Aorta (tissue), 5 donors: ENCODE measurements around the gene FOXF2. TPM values are rescaled to one million over a fixed set of nuclear protein-coding genes. Genes with fewer than 3 reads are reported as not detected.

Experiments
- ATAC-seq: fragments of 200-7000 bp; cut with Tn5 transposase; one replicate; pipeline ENCODE4 v1.9.1; 2022; ENCODE audit warnings: moderate library complexity; ENCODE audit not compliant: low FRiP score
- DNase-seq, 2 donors: peaks; one replicate each; pipeline ENCODE4 v3.0.0-alpha.2; 2020
- H3K27ac ChIP-seq, 2 donors: one replicate each; pipeline ENCODE4 v1.5.1; 2013; ENCODE audit warnings: low read length in 2 of 2, mild to moderate bottlenecking in 2 of 2, moderate library complexity in 2 of 2, control low read depth in 1 of 2, inconsistent platforms in 1 of 2, low read depth in 1 of 2
- H3K27me3 ChIP-seq, 2 donors: one replicate each; pipeline ENCODE4 v1.6.1; 2013; ENCODE audit warnings: control low read depth in 1 of 2, low read length in 1 of 2, mild to moderate bottlenecking in 1 of 2, moderate library complexity in 1 of 2; ENCODE audit not compliant: insufficient read depth in 2 of 2, control insufficient read depth in 1 of 2
- H3K36me3 ChIP-seq, 2 donors: one replicate each; pipeline ENCODE4 v1.6.1; 2013; ENCODE audit warnings: control low read depth in 1 of 2, low read length in 1 of 2, mild to moderate bottlenecking in 1 of 2; ENCODE audit not compliant: insufficient read depth in 2 of 2, control insufficient read depth in 1 of 2
- H3K4me1 ChIP-seq, 2 donors: one replicate each; pipeline ENCODE4 v1.6.1; 2013; ENCODE audit warnings: low read length in 2 of 2, control low read depth in 1 of 2, mild to moderate bottlenecking in 1 of 2, moderate library complexity in 1 of 2; ENCODE audit not compliant: insufficient read depth in 2 of 2, control insufficient read depth in 1 of 2
- H3K4me3 ChIP-seq, 2 donors: one replicate each; pipeline ENCODE4 v1.5.1; 2013; ENCODE audit warnings: low read length in 2 of 2, control low read depth in 1 of 2, mild to moderate bottlenecking in 1 of 2
- H3K9me3 ChIP-seq: one replicate; pipeline ENCODE4 v1.6.1; 2013; ENCODE audit warnings: mild to moderate bottlenecking, low read length; ENCODE audit not compliant: control insufficient read depth
- WGBS, 2 donors: extraction: QIAGEN DNeasy Blood & Tissue Kit; methylation state at CpG; one replicate each; pipeline ENCODE4 v1.1.7; 2013; 5-methylcytosine and 5-hydroxymethylcytosine counted together
- intact Hi-C, 2 donors: fragments of 100-400 bp; cut with DNase I; formaldehyde crosslinking; loops; one replicate each; pipeline versions ENCODE4 v1.14.2 to v1.15.0; 2022
- polyA plus RNA-seq, 2 donors: library from polyadenylated mRNA; stranded (reverse); fragments of 200-250 nt; gene quantifications; one replicate each; pipeline ENCODE4 v1.2.3, GENCODE V29; 2013
- total RNA-seq, 2 donors: library from RNA; stranded (reverse); fragmentation: NEBNext Ultra II Directional; extraction: Animal tissue kit (Norgen Biotek cat#: 25700); gene quantifications; one replicate each; pipeline ENCODE4 v1.2.1, GENCODE V29; 2021
- donor health status: healthy with polysubstance abuse.
- donor health status: Bipolar disorder and iron deficiency.
- donor health status: DM: no; HTN: no; CAD: no.
- donor health status: DM: no; HTN: no; CAD: no.
- donor health status: DM: yes; HTN: yes; CAD: no.

FOXF2 gene
- total and polyA plus RNA-seq, 4 donors = 0.52 to 0.69 TPM; not detected in 2

DNA sequence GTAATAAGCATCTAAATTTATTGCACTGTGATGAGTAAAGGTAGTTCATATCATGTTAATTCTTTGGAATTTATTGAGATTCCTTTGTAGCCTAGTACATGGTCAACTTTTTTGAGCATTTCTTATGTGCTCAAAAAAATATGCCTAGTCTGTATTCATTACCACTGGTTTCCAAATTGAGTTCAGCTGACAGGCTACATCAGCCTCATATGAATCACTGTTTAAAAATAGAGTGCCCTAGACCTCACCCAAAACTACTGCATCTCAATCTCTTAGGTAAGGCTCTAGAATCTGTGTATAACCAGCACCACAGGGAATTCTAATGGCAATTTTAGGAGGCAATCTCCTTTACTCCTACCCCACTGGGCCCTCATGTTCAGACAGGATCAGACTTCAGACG lies 16.7 kb upstream of the FOXF2 start:
- H3K36me3 ChIP-seq = no peaks in the 10 kb centered on the region
- peaks cover 0 to 7% of the 10 kb centered on the region in 2 donors for H3K27me3 ChIP-seq
- H3K9me3 ChIP-seq = peaks cover 7% of the 10 kb centered on the region
- intact Hi-C loops = no loop called here
- 83 to 88% methylated on average over 1 of the region's 1 CpG for WGBS, 2 donors
- no peak overlapping the region for H3K27ac ChIP-seq
- H3K4me1 ChIP-seq = no peaks in the 10 kb centered on the region
- no peak for DNase-seq
- no peak overlapping the region for H3K4me3 ChIP-seq
- ATAC-seq = no peak

DNA sequence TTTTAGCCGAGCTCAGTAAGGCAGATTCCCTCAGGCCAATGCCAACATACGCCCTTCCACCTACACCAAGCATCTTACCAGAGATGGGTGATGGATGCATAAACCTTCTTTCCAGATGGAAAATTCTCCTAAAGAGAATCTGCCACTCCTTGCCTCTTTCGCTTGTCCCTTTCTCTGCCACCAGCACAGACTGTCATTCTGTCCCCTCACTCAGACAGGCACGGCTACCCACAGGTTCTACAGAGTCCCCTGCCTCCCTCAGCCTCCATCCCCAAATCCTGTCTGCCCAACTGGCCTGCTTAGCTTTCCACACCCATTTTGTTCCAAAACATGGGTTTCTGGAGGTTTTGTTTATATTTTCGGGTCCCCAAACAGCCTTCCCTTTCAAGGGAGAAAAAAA lies 12.7 kb upstream of the FOXF2 start:
- H3K4me1 ChIP-seq = no peaks in the 10 kb centered on the region
- H3K27ac ChIP-seq = no peak overlapping the region
- no peaks in the 10 kb centered on the region for H3K36me3 ChIP-seq
- peaks cover 0 to 7% of the 10 kb centered on the region in 2 donors for H3K27me3 ChIP-seq
- H3K9me3 ChIP-seq = peaks cover 3% of the 10 kb centered on the region
- ATAC-seq (no peak), DNase-seq (no peak)
- no peak overlapping the region for H3K4me3 ChIP-seq
- 40 to 42% methylated on average over 5 of the region's 5 CpGs for WGBS, 2 donors
- intact Hi-C loops = no loop called here

DNA sequence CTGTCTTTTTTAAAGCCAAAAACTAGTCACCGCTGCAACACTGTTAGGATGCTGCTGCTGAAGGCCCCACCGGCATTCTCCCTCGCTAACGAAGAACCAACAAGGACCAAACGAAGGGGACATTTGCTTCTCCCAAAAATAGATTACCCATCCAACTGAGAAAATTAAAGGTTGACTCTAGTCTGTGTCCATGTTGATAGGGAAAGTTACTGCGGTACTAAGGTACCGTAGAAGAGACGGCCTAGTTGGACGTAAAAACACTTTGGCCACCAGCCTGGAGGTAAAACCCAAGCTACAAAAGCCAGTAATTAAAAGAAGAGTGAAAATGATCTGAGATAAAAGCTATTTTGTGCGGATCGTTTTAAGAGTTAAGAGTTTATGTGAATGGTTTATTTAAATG lies 11.8 kb upstream of the FOXF2 start:
- H3K4me3 ChIP-seq = no peak overlapping the region
- H3K9me3 ChIP-seq = no peaks in the 10 kb centered on the region
- intact Hi-C loops = no loop called here
- H3K27me3 ChIP-seq = peaks cover 0 to 7% of the 10 kb centered on the region in 2 donors
- DNase-seq (no peak), ATAC-seq (no peak)
- H3K27ac ChIP-seq = no peak overlapping the region
- WGBS, 2 donors = 28 to 35% methylated on average over 11 of the region's 11 CpGs
- H3K4me1 ChIP-seq = no peaks in the 10 kb centered on the region
- H3K36me3 ChIP-seq = no peaks in the 10 kb centered on the region

DNA sequence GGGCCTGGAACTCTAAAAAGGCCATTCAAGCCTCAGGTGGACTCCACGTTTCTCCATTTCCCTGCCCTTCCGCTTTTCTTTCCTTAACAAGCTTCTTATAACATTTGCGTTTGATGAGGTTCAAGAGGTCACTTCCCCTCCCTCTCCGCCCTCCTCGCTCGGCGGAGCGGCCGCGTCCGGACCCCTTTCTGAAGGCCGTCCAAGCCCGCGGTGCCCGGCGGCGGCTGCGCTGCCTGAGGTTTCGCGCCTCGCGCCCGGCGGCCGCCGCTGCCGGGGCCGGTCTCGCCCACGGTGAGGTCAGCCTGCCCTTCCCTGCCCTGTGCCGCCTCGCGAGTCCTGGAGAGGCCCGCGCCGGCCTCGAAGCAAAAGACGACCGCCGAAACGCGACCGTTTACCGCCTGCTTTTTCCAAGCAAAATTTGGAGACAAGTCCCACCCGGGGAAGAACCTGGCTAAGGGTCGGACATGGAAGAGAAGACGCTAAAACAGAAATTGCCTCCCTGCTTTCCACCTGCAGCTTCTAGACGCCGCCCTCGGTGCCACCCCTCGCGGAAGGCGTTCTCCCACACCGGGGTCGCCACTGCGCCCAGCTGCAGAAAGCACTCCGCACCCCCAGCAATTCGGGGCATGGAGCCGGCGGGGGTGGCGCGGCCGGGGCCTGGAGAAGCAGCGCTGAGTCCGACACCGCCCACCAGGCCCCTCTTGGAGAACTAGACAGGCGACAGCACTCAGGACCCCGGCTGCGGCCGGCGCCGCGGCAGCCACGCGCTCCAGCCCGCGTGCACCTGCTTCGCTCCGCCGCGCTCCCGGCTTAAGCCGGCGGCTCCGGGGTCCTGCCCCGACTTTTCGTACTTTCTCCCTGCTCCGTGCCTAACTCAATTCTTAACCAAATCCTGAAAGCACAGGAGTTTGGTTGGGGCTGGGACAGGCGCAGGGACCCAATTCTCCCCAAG lies 11.0 kb upstream of the FOXF2 start:
- Histone ChIP-seq H3K9me3 (no peaks in the 10 kb centered on the region), H3K4me3 (no peak overlapping the region), H3K4me1 (no peaks in the 10 kb centered on the region), H3K27ac (no peak overlapping the region), H3K27me3 (peaks cover 0 to 7% of the 10 kb centered on the region in 2 donors), H3K36me3 (no peaks in the 10 kb centered on the region)
- intact Hi-C loops = no loop called here
- ATAC-seq (no peak), DNase-seq (no peak)
- WGBS, 2 donors = 2 to 3% methylated on average over 84 to 89 of the region's 89 CpGs

DNA sequence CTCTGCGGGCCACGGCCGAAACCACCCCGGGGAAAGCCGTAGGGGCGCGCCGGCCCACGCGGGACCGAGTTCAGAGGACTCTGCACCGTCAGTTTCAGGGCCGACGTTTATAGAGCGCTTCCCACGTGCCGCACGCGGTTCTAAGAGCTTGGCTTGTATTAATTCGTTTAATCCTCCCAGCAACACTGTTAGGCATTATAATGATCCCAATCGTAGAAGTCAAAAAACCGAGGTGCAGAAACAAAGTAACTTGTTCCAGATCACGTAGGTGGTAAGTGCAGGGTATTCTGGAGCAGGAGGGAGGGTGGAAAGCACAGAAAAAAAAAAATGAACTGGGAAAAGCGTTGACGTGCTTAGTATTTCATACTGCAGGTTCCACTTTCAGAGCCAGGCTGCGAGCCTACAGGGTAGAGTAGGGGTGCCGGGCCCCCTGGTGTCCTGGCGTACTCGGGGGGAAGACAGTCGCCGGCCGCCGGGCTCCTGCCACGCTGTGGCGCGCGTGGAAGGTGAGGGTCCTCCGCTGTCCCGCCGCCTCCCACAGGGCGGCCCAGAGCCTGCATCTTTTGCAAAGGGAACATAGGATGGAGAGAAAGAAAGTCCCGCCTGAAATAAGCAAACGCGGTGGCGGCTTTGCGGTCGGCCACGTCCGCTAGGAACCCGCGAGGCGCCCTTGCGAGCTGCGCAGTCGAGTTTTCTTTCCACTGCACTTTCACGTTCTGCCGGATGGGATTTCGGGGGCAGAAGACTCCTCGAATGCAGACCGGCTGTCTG lies 10.2 kb upstream of the FOXF2 start:
- no peak overlapping the region for H3K27ac ChIP-seq
- no peaks in the 10 kb centered on the region for H3K4me1 ChIP-seq
- H3K27me3 ChIP-seq = peaks cover 0 to 5% of the 10 kb centered on the region in 2 donors
- no peak overlapping the region for H3K4me3 ChIP-seq
- no peaks in the 10 kb centered on the region for H3K36me3 ChIP-seq
- H3K9me3 ChIP-seq = no peaks in the 10 kb centered on the region
- DNase-seq (no peak), ATAC-seq (no peak)
- 3 to 4% methylated on average over 60 of the region's 60 CpGs for WGBS, 2 donors
- intact Hi-C loops = no loop called here

DNA sequence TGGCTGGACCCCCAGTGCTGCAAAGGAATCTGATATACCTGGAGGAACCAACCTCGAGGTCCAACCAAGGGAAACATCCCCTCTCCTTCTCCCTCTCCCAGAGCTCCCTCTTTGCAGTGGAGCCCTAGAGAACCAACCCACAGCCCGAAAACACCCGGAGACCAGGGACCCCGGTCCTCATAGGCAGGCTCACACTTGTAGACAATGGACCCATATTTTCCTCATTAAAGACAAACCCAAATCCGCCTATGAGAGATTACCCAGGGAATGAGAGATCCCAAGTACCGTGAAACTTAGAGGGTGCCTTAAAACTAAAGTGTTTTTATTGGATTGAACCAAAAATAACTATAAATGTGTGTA lies 9.6 kb upstream of the FOXF2 start:
- DNase-seq (no peak), ATAC-seq (no peak)
- H3K4me3 ChIP-seq = no peak overlapping the region
- intact Hi-C loops = loop anchor here (5.0 kb wide), 2 partner anchors 582 to 787 kb away; no protein-coding TSS in a partner anchor
- peaks cover 0 to 3% of the 10 kb centered on the region in 2 donors for H3K27me3 ChIP-seq
- H3K36me3 ChIP-seq = no peaks in the 10 kb centered on the region
- no peaks in the 10 kb centered on the region for H3K9me3 ChIP-seq
- 4 to 5% methylated on average over 6 of the region's 6 CpGs for whole genome bisulfite sequencing, 2 donors
- no peak overlapping the region for H3K27ac ChIP-seq
- H3K4me1 ChIP-seq = no peaks in the 10 kb centered on the region

DNA sequence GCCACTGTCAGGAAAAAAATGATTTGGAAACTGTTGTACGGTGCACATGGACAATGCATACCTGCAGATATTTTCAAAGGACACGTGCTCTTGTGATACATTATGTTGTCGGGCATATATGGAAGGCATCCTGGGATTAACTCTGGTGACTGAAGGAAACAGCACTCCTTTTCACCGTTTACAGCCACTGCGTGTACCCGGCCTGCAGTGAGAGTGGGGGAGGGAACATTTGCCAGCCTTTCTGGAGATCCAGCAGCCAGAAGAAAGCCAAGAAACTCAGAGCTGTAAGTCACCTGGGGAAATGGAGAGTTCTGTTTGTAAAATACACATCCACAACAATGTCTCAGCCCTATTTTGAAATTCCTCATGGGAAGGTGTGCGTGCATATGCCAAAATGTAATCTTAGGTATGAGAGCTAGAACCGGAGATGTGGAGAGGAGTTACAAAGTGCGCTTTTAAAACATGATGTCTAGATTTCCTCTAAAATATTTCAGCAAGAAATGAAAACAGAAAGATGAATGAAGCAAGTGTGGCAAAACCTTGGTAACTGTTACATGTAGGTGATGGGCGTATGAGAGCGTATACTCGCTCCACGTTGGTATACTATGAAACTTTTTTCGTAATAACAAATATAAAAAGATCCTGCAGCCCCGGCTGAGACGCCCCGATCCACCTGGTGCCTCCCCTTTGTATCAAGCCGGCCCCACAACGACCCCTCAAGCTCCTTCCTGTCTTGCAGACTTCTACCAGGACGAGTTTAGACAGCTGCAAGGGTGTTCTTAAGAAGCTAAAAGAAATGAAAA lies 8.6 kb upstream of the FOXF2 start:
- Histone ChIP-seq H3K4me1 (no peaks in the 10 kb centered on the region), H3K27me3 (no peaks in the 10 kb centered on the region), H3K4me3 (no peak overlapping the region), H3K9me3 (no peaks in the 10 kb centered on the region), H3K36me3 (no peaks in the 10 kb centered on the region), H3K27ac (no peak overlapping the region)
- no peak for ATAC-seq
- WGBS, 2 donors = 12 to 13% methylated on average over 20 of the region's 20 CpGs
- intact Hi-C loops = loop anchor here (5.0 kb wide), 2 partner anchors 584 to 789 kb away; no protein-coding TSS in a partner anchor
- DNase-seq = no peak
